ENCODE measurements around the gene GREM1. TPM values are rescaled to one million over a fixed set of nuclear protein-coding genes. Genes with fewer than 3 reads are reported as not detected.

Gene GREM1
- total RNA-seq, 3 donors from 2014 or later (not counting 1 experiment from before 2014, with no cell fraction given), result not detected

- 86% methylated on average over 8 of the region's 8 CpGs for WGBS (ENCODE audit: insufficient coverage)
Observed at GRCh38 chr15:32690941-32691688, 26.7 kb upstream of the GREM1 start.

DNA sequence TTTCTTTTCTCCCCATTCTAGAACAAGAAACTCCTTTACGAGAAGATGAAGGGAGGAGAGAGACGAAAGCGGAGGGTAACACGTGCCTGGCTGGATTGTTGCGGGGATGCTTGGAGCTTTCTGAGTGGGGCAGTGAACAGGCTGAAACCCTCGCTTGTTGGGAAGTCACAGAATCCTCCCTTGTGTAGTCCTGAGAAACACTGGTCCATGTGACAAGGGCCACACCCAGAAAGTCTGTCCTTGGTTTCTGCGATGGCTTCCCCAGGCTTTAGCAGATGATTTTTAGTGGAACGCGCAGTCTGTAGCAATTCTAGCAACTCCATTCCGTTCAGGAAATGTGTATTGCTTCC lies 26.1 kb upstream of the GREM1 start:
- Histone ChIP-seq H3K27me3 (ENCODE audit: control insufficient read depth, insufficient read depth, low read length) (no peaks in the 10 kb centered on the region), H3K4me1 (ENCODE audit: control insufficient read depth, insufficient read depth, low read length) (no peaks in the 10 kb centered on the region), H3K36me3 (ENCODE audit: control insufficient read depth, insufficient read depth, low read length) (no peaks in the 10 kb centered on the region), H3K9me3 (ENCODE audit: control insufficient read depth, insufficient read depth, low read length) (no peaks in the 10 kb centered on the region), H3K4me3 (ENCODE audit: low read length) (no peak overlapping the region), H3K27ac (ENCODE audit: low read length) (no peak overlapping the region)
- no peak overlapping the region for H3K27ac Mint-ChIP-seq
- no peak overlapping the region for H3K4me3 Mint-ChIP-seq
- WGBS (ENCODE audit: insufficient coverage), result 95% methylated on average over 10 of the region's 10 CpGs
- no peaks in the 10 kb centered on the region for H3K4me1 Mint-ChIP-seq
- ATAC-seq, result no peak
- H3K27me3 Mint-ChIP-seq (ENCODE audit: low read depth in 2 of 2), result peaks cover 0 to 3% of the 10 kb centered on the region in 2 donors
- intact Hi-C loops (cut with micrococcal nuclease), result no loop called here
- DNase-seq, result no peak
- TF ChIP-seq, protein P1, sequence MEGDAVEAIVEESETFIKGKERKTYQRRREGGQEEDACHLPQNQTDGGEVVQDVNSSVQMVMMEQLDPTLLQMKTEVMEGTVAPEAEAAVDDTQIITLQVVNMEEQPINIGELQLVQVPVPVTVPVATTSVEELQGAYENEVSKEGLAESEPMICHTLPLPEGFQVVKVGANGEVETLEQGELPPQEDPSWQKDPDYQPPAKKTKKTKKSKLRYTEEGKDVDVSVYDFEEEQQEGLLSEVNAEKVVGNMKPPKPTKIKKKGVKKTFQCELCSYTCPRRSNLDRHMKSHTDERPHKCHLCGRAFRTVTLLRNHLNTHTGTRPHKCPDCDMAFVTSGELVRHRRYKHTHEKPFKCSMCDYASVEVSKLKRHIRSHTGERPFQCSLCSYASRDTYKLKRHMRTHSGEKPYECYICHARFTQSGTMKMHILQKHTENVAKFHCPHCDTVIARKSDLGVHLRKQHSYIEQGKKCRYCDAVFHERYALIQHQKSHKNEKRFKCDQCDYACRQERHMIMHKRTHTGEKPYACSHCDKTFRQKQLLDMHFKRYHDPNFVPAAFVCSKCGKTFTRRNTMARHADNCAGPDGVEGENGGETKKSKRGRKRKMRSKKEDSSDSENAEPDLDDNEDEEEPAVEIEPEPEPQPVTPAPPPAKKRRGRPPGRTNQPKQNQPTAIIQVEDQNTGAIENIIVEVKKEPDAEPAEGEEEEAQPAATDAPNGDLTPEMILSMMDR (IDR thresholded peaks at IDR 0.05), result no peak
- no peaks in the 10 kb centered on the region for H3K9me3 Mint-ChIP-seq
- H3K36me3 Mint-ChIP-seq, result no peaks in the 10 kb centered on the region

More at GRCh38 chr15:32690941-32691688, 26.7 kb upstream of the GREM1 start:
- no peak overlapping the region for H3K27ac ChIP-seq (ENCODE audit: low read length)
- Mint-ChIP-seq H3K9me3 (no peaks in the 10 kb centered on the region), H3K4me1 (no peaks in the 10 kb centered on the region), H3K4me3 (no peak overlapping the region), H3K27ac (no peak overlapping the region), H3K27me3 (ENCODE audit: low read depth in 2 of 2) (peaks cover 0 to 5% of the 10 kb centered on the region in 2 donors), H3K36me3 (no peaks in the 10 kb centered on the region)
- TF ChIP-seq, protein P1 (IDR thresholded peaks at IDR 0.05), result no peak
- no peaks in the 10 kb centered on the region for H3K4me1 ChIP-seq (ENCODE audit: control insufficient read depth, insufficient read depth, low read length)
- H3K27me3 ChIP-seq (ENCODE audit: control insufficient read depth, insufficient read depth, low read length), result no peaks in the 10 kb centered on the region
- no peaks in the 10 kb centered on the region for H3K36me3 ChIP-seq (ENCODE audit: control insufficient read depth, insufficient read depth, low read length)
- intact Hi-C loops (cut with micrococcal nuclease), result no loop called here
- ATAC-seq, result no peak
- DNase-seq, result no peak
- H3K9me3 ChIP-seq (ENCODE audit: control insufficient read depth, insufficient read depth, low read length), result no peaks in the 10 kb centered on the region
- no peak overlapping the region for H3K4me3 ChIP-seq (ENCODE audit: low read length)

GRCh38 chr15:32692286-32692685 lies 25.5 kb upstream of the GREM1 start:
- no peak overlapping the region for H3K27ac ChIP-seq (ENCODE audit: low read length)
- no peaks in the 10 kb centered on the region for H3K27me3 ChIP-seq (ENCODE audit: control insufficient read depth, insufficient read depth, low read length)
- intact Hi-C loops (cut with micrococcal nuclease), result no loop called here
- H3K36me3 ChIP-seq (ENCODE audit: control insufficient read depth, insufficient read depth, low read length), result no peaks in the 10 kb centered on the region
- no peak overlapping the region for H3K27ac Mint-ChIP-seq
- H3K9me3 ChIP-seq (ENCODE audit: control insufficient read depth, insufficient read depth, low read length), result no peaks in the 10 kb centered on the region
- DNase-seq (no peak), ATAC-seq (no peak)
- H3K9me3 Mint-ChIP-seq, result no peaks in the 10 kb centered on the region
- no peaks in the 10 kb centered on the region for H3K4me1 ChIP-seq (ENCODE audit: control insufficient read depth, insufficient read depth, low read length)
- 80% methylated on average over 1 of the region's 2 CpGs for WGBS (ENCODE audit: insufficient coverage)
- peaks cover 0 to 3% of the 10 kb centered on the region in 2 donors for H3K27me3 Mint-ChIP-seq (ENCODE audit: low read depth in 2 of 2)
- no peak overlapping the region for H3K4me3 ChIP-seq (ENCODE audit: low read length)
- no peak overlapping the region for H3K4me3 Mint-ChIP-seq
- H3K4me1 Mint-ChIP-seq, result no peaks in the 10 kb centered on the region
- TF ChIP-seq, protein P1 (IDR thresholded peaks at IDR 0.05), result no peak
- no peaks in the 10 kb centered on the region for H3K36me3 Mint-ChIP-seq

Measured in natural killer cell (primary cell).